Spleen (tissue), 7 donors: ENCODE results near the gene PPP2R2B.

Experiments used
- CTCF ChIP-seq, 11 experiments: fragments of 200-600 bp in 7 of 11; fragments of 450-650 bp in 4 of 11; sonication (generic) in 4 of 11; IDR thresholded peaks in 8 of 11; conservative IDR thresholded peaks in 3 of 11; 1 replicate in 7 of 11; 2 replicates in 4 of 11; pipeline versions ENCODE4 v1.4.0 to v1.8.0; 2016 to 2021; ENCODE audit warnings: antibody characterized with exemption in 11 of 11, inconsistent platforms in 4 of 11, mild to moderate bottlenecking in 1 of 11
- POLR2A ChIP-seq, 3 donors: fragments of 450-650 bp; IDR thresholded peaks; one replicate each; pipeline ENCODE4 v1.5.1; 2017; ENCODE audit warnings: antibody characterized with exemption in 3 of 3, mild to moderate bottlenecking in 1 of 3
- POLR2AphosphoS5 ChIP-seq, 3 donors: sonication (generic); formaldehyde crosslinking; IDR thresholded peaks; one replicate each; pipeline ENCODE4 v1.5.1; 2017; ENCODE audit warnings: antibody characterized with exemption in 3 of 3
- donor health status: DM: no; HTN: no; CAD: no; lungs with moderate emphysema.
- donor health status: DM: no; HTN: no; CAD: no.
- donor health status: DM: no; HTN: no; CAD: no.

GRCh38 chr5:146652547-146652946, 226.0 kb downstream of the PPP2R2B start:
- TF ChIP-seq POLR2A (IDR thresholded peaks at IDR 0.05) (no peak), CTCF (IDR thresholded peaks at IDR 0.05 in 8 of 11, conservative IDR thresholded peaks at IDR 0.05 in 3 of 11) (no peak), POLR2AphosphoS5 (IDR thresholded peaks at IDR 0.05) (no peak)
